Stimulated activated CD8-positive, alpha-beta memory T cell treated with anti-CD3 and anti-CD28 coated beads, Interleukin-15, amount 100 ng/mL, for 1 hour (primary cell): Measurements from ENCODE around the gene DOCK10.

Source experiments
- DNase-seq: peaks from one replicate; pipeline ENCODE4 v3.0.0-alpha.2; 2020; ENCODE audit warnings: low read depth

The DOCK10 gene

DNA sequence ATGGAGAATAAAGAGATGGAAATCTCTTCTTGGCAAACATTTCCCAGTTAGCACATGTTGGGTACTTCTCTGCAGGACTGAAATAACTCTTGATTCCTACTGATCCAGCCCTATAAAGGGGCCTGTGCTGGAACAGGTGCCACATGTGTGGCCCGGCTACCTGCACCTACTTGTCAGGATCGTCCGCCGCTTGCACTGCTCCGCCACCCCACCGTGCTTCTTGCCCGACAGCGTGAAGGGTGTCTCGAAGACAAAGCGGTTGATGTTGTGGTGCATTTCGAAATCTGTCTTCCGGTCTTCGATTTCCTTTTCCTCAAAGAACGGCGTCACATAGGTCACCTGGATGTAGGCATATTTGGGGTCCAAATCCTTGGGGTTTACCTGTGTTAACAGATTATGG lies 267.5 kb downstream of the DOCK10 start:
- DNase-seq = no peak

DNA sequence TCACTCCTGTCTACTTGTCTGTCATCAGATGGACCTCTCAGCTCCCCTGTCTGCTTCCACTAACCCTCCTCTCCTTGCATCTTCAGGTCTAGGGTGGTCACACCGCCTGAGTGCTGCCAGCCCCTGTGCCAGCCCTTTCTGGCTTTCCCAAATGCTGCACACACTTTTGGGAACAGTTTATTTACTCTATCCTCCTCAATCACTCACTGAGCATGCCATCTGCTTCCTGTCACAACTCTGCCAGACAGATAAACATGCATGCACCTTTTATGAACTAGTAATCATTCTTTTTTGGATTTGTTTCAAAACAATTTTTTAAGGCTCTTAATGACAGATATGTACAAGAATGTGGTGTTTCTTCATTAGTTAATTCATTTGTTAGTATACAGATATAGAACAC lies 269.8 kb downstream of the DOCK10 start:
- no peak for DNase-seq

DNA sequence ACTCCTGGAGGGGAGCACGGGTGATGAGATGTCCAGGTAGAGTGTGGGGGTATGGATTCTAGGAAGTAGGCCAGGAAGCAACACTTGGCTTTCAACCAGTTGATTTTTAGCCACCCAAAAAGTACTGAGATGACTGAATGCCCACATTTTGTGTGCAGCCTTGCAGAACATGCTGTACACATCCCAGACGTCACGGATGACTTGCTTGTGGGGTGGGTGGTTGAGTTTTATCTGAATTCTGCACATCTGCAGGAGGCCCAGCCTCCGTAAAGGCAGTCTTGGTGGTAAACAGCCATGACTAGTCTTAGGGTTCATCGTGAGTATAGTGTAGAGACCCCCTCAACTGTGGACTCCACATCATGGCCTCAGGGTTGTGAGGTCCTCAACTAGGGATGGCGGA lies 272.8 kb downstream of the DOCK10 start:
- DNase-seq = no peak

DNA sequence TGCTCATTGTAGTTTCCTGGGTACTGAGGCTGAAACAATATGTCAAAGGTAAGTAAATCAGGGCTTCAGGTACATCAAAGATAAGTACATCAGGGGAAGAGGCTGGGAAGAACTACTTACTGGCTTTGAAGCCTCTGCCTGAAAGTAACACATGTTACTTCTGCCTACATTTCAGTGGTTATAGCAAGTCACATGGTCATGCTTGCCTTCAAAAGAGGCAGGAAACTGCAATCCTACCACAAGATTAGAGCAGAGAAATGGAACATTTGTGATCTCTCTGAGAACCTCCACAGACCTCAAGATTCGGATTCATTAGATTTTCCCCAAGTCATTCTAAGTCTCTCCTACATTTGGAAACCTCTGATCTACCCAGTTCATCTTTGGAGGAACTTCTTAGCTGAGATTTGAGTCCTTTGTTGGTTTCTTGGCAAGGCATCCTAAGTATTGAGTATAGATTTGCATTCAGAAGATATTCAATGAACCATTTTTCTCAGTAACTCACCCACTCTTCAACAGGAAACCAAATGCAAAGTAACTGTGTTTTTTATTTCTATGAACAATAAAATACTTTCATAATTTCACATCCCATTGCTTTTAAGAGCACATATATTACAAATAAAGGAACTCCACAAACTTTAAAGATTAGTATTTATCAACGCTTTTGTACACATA lies 277.6 kb downstream of the DOCK10 start:
- DNase-seq = no peak

DNA sequence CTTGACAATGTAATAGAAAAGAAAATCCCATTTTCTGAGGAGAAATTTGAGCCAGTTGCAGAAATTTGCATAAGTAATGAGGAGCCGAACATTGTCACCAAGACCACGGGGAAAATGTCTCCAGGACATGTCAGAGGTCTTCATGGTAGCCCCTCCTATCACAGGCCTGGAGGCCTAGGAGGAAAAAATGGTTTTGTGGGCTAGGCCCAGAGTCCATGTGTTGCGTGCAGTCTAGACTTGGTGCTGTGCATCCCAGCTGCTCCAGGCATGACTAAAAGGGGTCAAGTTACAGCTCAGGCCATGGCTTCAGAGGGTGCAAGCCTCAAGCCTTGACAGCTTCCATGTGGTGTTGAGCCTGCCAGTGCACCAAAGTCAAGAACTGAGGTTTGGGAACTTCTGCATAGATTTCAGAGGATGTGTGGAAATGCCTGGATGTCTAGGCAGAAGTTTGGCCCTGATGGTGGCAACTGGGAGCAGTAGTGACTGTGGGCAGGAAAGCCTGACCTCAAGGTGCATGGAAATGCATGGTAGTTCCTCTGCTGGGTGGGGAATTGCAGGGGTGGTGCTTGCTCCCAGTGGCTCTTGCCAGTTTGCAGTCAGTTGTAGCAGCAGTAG lies 284.2 kb downstream of the DOCK10 start:
- DNase-seq = no peak

DNA sequence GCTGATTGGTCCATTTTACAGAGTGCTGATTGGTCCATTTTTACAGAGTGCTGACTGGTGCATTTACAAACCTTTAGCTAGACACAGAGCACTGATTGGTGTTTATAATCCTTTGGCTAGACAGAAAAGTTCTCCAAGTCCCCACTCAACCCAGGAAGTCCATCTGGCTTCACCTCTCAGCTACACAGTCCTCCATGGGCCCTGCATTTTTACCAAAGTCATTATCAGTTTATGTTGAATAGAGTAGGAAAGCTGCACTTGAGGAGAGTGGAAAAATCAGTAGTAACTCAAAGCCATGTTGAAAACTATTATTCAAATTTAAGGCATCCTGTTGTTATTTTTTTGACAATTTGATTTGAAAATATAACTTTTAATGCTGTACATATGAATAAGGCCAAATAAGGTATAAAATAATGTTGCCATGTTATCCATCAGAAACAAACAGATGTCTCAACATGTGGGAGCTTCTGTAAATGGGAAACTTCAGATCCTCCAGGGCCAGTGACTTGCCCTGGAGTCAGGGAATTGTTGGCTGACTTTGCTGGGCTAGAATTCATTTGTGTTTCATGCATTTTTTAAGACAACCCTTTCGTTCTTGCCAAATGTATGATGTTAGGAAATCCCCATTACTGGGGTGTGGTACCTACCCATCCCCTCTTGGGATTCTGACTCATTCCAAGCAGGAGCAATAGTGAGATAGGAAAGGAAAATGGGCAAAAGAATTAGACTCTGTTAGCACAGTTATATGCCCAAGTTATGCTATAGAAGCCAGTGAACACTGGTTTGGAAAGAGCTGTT lies 288.3 kb downstream of the DOCK10 start:
- no peak for DNase-seq

DNA sequence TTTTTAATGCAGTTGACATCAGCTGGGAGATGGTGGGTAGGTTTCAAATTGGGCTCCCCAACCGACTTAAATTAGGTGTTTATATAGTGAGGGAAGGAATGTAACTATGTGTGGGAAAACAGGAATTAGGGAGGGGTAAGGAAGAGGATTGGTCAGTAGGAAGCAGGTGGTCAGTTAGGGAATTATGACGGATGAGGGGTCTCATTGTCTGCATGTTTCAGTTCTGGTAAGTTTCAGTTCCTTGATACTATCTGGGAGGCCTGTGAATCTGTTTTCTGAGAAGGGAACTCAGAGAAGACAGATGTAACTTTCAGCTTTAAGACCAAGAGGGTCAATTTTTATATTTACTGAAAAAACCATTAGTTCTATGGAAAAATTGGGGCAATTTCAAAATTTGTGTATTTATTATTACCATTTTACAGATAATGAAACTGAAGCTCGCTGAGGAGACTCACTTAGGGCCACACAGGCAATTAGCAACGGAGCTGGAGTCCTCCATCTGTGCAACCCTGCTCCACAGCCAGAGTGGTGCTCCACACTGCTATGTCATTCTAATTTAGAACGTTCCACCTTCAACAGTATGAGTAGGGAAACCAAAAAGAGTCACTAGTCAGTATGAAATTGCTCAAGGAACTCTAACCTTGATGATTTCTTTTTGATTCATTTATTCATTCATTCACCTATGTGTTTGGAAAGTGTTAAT lies 290.1 kb downstream of the DOCK10 start:
- DNase-seq = no peak

DNA sequence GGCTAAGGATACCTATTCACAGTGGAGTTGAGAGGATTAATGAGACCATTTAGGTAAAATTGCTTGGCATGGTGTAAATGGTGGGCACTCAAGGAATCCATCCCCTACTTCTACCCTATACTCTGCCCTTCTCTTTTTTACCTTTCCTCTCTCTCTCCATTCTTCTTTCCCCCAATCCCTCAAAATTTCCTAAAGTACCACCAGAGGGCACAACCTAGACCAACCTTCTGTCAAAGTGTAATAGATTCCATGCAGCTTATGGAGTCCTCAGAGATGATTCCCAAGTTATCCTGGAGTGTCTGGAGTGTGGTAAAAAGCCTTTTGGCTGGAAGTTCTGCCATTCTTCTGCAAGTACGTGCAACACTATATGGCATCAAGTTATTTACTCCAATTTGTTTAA lies 293.1 kb downstream of the DOCK10 start:
- no peak for DNase-seq

DNA sequence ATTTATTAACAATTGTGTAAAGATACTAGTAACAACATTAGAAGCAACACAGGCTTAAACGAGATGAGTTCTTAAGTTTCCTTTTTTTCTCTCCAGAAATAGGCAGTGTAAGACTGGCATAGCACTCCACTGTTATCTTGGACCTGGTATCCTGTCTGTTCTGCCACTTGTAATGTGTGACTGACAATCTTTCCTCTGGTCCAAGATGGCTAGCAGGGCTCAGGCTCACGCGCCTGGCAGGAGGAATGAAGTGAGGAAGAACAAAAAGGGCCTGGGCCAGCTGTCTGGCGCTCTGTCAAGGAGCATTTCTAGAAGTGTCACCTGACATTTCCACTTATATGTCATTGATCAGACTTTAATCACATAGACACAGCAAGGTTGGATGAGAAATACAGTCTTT lies 294.5 kb downstream of the DOCK10 start:
- no peak for DNase-seq

DNA sequence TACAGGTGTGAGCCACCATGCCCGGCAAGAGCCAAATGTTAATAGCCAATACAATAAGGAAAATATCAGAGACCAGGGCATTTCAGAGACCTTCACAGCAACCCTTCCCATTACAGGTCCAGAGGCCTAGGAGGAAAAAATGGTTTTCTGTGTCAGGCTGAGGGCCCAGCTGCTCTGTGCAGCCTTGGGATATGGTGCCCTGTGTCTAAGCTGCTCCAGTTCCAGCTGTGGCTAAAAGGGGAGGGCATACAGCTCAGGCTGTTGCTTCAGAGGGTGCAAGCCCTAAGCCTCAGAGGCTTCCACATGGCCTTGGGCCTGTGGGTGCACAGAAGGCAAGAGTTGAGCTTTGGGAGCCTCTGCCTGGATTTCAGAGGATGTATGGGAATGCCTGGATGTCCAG lies 306.0 kb downstream of the DOCK10 start:
- DNase-seq = no peak

DNA sequence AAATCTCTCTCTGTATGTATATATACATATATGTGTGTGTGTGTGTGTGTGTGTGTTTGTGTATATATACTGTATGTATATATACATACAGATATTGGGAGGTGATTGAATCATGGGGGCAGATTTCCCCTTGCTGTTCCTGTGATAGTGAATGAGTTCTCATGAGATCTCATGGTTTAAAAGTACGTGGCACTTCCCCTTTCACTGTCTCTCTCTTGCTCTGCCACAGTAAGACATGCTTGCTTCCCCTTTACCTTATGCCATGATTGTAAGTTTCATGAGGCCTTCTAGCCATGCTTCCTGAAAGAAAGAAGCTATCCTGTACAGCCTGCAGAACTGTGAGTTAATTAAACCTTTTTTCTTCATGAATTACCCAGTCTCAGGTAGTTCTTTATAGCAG lies 307.3 kb downstream of the DOCK10 start:
- no peak for DNase-seq

DNA sequence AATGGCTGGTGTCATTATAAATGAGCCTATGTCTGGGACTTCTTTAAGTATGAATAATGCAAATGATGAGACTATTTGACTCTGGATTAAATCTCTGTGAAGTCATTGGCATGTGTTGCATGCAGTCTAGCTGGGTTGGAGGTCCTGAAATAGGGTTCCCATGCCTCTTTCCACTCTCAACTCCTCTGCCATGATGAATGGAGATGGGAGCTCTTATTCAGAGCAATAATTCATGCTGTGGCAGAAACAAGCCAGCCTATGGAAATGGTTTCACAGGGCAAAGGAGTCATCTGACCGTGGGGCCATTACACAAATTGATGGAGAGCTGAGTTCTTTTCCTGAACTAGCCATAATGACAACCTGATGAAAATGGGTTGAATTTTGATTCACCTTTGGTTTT lies 310.6 kb downstream of the DOCK10 start:
- no peak for DNase-seq

DNA sequence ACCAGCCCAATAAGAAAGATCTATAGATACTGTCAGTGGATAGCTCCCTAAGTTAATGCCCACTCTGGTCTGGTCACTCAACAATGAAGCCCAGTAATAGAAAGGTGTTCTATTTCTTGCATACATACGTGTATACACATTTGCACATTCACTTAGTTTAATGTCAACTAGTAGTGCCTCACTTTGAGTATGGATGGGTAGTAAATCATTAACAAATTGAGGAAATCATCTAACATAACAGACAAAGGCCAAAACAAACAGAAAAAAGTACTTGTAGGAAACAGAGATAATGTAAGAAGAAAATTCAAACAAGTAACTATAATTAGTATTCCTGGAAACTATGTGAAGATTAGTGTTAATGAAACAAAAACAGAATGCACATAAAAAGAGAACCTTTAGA lies 312.8 kb downstream of the DOCK10 start:
- DNase-seq = no peak

DNA sequence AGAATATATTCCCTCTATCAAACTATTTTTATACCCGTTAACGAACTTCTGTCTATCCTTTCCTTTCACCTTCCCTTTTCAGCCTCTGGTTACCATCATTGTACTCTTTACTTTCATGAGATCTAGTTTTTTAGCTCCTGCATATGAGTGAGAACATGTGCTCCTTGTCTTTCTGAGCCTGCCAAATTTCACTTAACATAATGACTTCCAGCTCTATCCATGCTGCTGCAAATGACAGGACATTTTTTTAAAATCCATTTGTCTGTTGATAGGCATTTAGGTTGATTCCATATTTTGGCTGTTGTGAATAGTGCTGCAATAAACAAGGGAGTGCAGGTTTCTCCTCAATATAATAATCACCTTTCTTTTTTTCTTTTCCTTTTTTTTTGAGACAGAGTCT lies 317.9 kb downstream of the DOCK10 start:
- DNase-seq = no peak

DNA sequence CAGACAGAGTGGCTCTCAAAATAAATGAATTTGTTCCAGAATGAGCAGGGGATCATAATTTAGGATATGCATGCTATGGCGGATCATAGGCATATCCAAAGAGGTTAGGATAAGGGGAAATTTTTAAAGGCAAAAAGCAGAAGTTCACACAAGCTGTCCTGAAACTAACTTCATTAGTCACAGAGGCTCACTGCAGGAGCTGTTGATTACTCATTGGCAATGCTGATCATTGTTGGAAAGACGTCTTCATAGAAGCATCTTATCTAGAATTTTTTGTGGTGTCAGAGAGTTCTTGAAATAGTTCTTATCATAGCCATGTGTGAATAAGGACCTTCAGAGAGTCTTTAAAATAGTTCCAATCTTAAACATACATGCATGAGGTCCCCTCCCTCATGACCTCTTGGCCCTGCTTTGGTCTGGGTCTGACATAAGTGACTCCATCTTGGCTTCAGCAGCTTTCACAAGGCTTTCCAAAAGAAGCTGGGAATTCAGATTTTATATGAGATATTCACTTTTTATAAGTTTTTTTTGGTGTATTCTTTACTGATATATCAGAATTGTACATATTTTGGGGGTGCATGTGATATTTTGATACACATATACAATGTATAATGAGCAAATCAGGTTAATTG lies 318.6 kb downstream of the DOCK10 start:
- no peak for DNase-seq

DNA sequence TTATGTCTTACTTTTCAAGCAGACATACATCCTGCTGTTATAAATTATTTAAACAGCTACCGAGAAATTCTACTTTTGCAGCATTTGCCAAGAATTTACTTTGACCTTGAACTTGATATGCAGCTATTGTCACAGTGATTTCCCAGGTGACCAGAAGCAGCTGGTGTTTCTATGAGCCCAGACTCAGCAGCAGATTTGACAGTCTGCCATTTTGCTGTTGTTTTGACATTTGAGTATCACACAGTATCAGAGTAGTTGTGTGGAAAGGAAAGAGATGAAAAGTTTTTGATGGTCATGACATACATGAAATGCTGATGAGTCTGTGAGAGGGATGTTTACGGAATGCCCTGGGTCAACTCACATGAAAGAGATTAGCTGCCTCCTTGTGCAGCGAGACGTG lies 319.5 kb downstream of the DOCK10 start:
- DNase-seq = no peak

DNA sequence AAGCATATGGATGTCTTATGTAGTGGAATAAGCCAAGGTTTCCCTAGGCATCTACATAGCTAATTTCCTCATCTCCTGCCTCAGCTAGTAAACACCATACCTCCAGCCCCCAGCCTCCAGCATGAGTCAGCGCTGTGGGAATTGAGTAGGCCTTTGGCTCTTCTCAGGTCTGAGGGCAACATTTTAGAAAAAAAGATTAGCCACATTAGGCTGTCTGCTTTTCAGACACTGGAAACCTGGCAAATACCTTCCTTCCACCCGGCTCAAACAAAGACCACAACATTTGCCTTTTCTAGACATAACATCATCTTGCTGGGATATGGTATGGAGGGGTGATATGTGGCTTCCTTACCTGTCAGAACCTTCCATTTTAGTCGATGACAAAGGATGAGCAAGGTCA lies 320.0 kb downstream of the DOCK10 start:
- no peak for DNase-seq

DNA sequence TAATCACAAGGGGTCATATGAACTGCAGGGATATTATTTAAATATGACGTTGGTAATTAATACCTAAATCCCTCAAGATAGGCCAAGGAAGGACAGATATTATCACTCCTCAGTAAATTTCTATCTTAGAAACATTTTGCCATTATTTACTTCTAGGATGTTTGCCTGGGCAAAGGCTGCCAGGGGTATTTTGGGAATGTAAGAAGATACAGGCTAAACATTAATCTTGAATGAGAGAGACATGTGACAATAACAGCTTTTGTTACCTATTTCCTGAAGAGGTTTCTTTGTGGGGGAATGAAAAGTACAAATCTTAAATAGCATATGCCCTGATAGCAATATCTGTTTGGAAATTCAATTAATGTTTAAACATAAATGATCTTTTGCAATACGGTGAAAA lies 325.3 kb downstream of the DOCK10 start:
- DNase-seq = no peak

DNA sequence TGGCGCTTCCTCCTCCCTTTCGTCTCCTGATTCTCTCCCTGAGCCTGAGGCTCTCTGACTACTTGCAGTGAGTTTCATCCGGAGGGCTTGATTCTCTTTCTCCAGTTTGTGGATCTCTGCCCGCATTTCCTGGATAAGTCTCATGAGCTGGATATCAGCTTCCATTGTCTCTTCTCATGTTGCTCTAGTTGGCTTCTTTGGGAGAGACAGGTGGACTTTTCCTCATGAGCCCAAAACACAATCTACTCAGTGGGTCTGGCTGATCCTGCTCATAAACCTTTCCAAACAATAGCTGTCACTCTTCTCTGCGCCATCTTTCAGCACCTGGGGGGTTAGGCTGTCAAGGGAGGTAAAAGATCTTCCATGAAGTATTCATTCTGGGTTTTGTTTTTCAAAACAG lies 326.1 kb downstream of the DOCK10 start, which contains the start of gene CCDC195:
Gene CCDC195, minus strand, starts transcription at position 165 of the 400 bp plus-strand sequence. Its CDS starts 0 bp downstream, at position 165.
- no peak for DNase-seq
